Subcutaneous adipose tissue (tissue), 4 donors: ENCODE data around the gene PRSS2. TPM values are rescaled to one million over a fixed set of nuclear protein-coding genes. Genes with fewer than 3 reads are reported as not detected.

ENCODE experiments used
- CTCF ChIP-seq: fragments of 450-650 bp; IDR thresholded peaks from one replicate; pipeline ENCODE4 v1.5.1; 2016; ENCODE audit warnings: low read depth, mild to moderate bottlenecking, control low read depth, antibody characterized with exemption, moderate library complexity
- total RNA-seq, 4 donors: library from RNA; depleted of rRNA; stranded (reverse); fragments of >200 nt; gene quantifications; one replicate each; pipeline ENCODE4 v1.1.0, GENCODE V29; 2016

The PRSS2 gene
- total RNA-seq = not detected

DNA sequence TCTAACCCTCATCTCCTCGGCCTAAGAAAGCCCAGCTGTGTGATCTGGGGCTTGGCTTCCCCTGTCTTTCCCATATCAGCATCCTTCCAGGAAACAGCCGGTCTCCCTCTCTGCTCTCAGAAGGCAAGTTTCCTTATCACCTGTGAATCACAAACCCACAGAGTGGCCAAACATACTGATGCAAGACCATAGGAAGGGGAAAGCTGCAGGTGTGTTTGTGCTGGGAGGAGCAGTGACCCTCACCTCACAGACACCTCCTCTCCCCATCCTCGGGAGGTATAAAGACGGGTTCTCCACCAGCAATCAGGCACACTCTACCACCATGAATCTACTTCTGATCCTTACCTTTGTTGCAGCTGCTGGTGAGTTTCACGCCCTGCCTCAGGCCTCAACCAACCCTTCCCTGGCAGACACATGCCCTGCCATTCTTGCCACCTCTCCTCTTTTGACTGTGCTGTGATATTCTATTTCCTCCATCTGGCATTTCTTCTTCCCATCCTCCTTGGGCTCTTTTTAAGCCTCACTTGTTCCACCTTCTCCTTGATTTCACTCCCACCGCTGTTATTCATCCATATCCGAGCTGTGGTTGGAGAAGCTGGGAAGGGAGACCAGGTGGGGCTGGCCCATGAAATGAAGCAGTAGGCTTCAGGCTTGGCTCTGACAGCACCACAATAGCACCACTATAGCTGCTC is at the start of gene PRSS2:
PRSS2 (plus strand) TSS at position 310 of the 692 bp plus-strand sequence; CDS start at position 323, 13 bp downstream.
- TF ChIP-seq CTCF = no peak

DNA sequence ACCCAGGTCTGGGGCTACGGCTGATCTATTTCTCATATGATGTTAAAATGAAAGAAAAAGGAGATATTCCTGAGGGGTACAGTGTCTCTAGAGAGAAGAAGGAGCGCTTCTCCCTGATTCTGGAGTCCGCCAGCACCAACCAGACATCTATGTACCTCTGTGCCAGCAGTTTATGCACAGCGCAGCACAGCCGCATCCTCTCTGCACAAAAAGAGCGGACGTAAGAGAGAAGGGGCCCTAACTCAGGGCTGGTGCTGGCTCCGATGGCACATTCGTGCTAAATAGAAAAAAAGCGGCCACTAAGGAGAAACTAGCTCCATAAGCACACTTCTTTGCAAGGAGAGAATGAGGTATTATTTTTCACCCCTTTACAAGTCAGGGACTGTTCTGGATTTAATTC is 49.8 kb upstream of the PRSS2 start:
- no peak for TF ChIP-seq CTCF

- TF ChIP-seq CTCF = no peak
These were observed 48.4 kb upstream of the PRSS2 start for GRCh38 chr7:142722248-142722794.

GRCh38 chr7:142733271-142733670 is 37.5 kb upstream of the PRSS2 start:
- TF ChIP-seq CTCF = no peak

- no peak for TF ChIP-seq CTCF
These were observed 30.8 kb upstream of the PRSS2 start for GRCh38 chr7:142739923-142740492.

DNA sequence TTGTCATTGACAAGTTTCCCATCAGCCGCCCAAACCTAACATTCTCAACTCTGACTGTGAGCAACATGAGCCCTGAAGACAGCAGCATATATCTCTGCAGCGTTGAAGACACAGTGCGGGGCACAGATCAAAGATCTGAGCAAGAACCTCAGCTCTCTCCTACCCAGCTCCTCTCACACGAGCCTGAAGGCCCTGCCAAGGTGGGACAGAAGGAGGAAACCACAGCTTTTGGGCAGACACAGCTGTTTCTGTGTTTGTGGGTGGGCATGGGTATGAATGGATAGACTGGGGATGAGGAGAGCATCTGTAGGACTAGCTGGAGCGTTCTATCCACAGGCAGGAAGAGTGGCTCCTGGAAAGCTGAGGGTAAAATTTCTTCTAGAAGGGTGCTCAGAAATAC is 30.0 kb upstream of the PRSS2 start:
- no peak for TF ChIP-seq CTCF

GRCh38 chr7:142745091-142745635 is 25.6 kb upstream of the PRSS2 start:
- TF ChIP-seq CTCF = no peak
